ENCODE measurements around the gene SSR1. TPM values are rescaled to one million over a fixed set of nuclear protein-coding genes. Genes with fewer than 3 reads are reported as not detected.
A peak's percentile ranks its signal among the peaks of the same experiment; 100 is the strongest.

The SSR1 gene
- total and polyA plus RNA-seq, 2 of the 13 experiments (the other 11 are each of a cell fraction or from before 2014, with no cell fraction given), result 203 to 243 TPM

DNA sequence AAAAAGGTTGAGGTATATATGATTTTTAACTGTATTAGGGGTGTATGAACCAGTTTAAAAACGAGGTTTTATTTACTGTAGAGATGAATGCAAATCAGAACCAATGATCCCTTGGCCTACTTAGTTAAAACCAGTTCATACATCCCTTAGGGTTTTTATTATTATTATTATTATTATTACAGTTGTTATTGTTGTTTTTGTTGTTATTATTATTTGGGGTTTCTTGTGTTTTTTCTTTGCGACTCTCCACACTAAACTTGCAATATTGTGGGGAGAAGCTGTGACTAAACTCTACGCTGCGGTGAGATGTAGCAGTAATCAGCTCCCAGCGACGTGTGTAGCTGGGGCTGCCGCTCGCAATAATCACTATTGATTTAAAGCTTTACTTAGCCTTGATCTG lies 62.2 kb downstream of the SSR1 start:
- TSS peak; percentile 31 for BruUV-seq (replicated peaks)
- no peak for DNase-seq (ENCODE audit: low spot score)
- no peak for FAIRE-seq
- TF ChIP-seq YEATS4 (CRISPR knock-in tag; IDR thresholded peaks at IDR 0.05; ENCODE audit: borderline replicate concordance) (no peak), NCOA2 (CRISPR knock-in tag; IDR thresholded peaks at IDR 0.05) (no peak), PLRG1 (conservative IDR thresholded peaks at IDR 0.05) (no peak), ZNF792 (CRISPR knock-in tag; IDR thresholded peaks at IDR 0.05) (no peak), HNRNPUL1 (IDR thresholded peaks at IDR 0.05; ENCODE audit: low read depth, low read length) (no peak), FOXA1 (IDR thresholded peaks at IDR 0.05) (no peak), FOXA1 (CRISPR knock-in tag; IDR thresholded peaks at IDR 0.05) (no peak), ZSCAN30 (CRISPR knock-in tag; IDR thresholded peaks at IDR 0.05) (no peak), MEF2D (CRISPR knock-in tag; IDR thresholded peaks at IDR 0.05) (no peak), SRSF9 (IDR thresholded peaks at IDR 0.05; ENCODE audit: borderline replicate concordance, insufficient read depth, low read depth, low read length, poor library complexity, severe bottlenecking) (no peak), ADNP (CRISPR knock-in tag; IDR thresholded peaks at IDR 0.05) (no peak), ZNF781 (CRISPR knock-in tag; IDR thresholded peaks at IDR 0.05; ENCODE audit: borderline replicate concordance, not compliant biosample characterization) (no peak), SOX5 (CRISPR knock-in tag; IDR thresholded peaks at IDR 0.05; ENCODE audit: borderline replicate concordance) (no peak), HOXA7 (CRISPR knock-in tag; IDR thresholded peaks at IDR 0.05) (no peak), ZNF430 (CRISPR knock-in tag; IDR thresholded peaks at IDR 0.05) (no peak), ZNF431 (CRISPR knock-in tag; IDR thresholded peaks at IDR 0.05; ENCODE audit: borderline replicate concordance, low read depth) (no peak), ZKSCAN8 (CRISPR knock-in tag; IDR thresholded peaks at IDR 0.05; ENCODE audit: borderline replicate concordance) (no peak)
- TF ChIP-seq, protein P1, sequence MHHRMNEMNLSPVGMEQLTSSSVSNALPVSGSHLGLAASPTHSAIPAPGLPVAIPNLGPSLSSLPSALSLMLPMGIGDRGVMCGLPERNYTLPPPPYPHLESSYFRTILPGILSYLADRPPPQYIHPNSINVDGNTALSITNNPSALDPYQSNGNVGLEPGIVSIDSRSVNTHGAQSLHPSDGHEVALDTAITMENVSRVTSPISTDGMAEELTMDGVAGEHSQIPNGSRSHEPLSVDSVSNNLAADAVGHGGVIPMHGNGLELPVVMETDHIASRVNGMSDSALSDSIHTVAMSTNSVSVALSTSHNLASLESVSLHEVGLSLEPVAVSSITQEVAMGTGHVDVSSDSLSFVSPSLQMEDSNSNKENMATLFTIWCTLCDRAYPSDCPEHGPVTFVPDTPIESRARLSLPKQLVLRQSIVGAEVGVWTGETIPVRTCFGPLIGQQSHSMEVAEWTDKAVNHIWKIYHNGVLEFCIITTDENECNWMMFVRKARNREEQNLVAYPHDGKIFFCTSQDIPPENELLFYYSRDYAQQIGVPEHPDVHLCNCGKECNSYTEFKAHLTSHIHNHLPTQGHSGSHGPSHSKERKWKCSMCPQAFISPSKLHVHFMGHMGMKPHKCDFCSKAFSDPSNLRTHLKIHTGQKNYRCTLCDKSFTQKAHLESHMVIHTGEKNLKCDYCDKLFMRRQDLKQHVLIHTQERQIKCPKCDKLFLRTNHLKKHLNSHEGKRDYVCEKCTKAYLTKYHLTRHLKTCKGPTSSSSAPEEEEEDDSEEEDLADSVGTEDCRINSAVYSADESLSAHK (CRISPR knock-in tag; IDR thresholded peaks at IDR 0.05; ENCODE audit: borderline replicate concordance), result no peak
- TF ChIP-seq, protein P2, sequence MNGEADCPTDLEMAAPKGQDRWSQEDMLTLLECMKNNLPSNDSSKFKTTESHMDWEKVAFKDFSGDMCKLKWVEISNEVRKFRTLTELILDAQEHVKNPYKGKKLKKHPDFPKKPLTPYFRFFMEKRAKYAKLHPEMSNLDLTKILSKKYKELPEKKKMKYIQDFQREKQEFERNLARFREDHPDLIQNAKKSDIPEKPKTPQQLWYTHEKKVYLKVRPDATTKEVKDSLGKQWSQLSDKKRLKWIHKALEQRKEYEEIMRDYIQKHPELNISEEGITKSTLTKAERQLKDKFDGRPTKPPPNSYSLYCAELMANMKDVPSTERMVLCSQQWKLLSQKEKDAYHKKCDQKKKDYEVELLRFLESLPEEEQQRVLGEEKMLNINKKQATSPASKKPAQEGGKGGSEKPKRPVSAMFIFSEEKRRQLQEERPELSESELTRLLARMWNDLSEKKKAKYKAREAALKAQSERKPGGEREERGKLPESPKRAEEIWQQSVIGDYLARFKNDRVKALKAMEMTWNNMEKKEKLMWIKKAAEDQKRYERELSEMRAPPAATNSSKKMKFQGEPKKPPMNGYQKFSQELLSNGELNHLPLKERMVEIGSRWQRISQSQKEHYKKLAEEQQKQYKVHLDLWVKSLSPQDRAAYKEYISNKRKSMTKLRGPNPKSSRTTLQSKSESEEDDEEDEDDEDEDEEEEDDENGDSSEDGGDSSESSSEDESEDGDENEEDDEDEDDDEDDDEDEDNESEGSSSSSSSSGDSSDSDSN (CRISPR knock-in tag; IDR thresholded peaks at IDR 0.05), result no peak
- TF ChIP-seq, protein P3, sequence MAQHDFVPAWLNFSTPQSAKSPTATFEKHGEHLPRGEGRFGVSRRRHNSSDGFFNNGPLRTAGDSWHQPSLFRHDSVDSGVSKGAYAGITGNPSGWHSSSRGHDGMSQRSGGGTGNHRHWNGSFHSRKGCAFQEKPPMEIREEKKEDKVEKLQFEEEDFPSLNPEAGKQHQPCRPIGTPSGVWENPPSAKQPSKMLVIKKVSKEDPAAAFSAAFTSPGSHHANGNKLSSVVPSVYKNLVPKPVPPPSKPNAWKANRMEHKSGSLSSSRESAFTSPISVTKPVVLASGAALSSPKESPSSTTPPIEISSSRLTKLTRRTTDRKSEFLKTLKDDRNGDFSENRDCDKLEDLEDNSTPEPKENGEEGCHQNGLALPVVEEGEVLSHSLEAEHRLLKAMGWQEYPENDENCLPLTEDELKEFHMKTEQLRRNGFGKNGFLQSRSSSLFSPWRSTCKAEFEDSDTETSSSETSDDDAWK (CRISPR knock-in tag; IDR thresholded peaks at IDR 0.05), result no peak

More for the DNA sequence above, 62.2 kb downstream of the SSR1 start:
- ChIA-PET CTCF (ENCODE audit: low intra/inter-chr PET ratio, low total read pairs) (no interaction called here), POLR2A (no interaction called here)
- Histone ChIP-seq H3K4me2 (ENCODE audit: low read depth, low read length) (no peak overlapping the region), H3K9ac (ENCODE audit: insufficient read depth, low read depth, low read length) (no peak overlapping the region), H3K9me3 (ENCODE audit: low read length) (peaks cover 5% of the 10 kb centered on the region), H3K27me3 (ENCODE audit: control insufficient read depth in 1 of 2, insufficient read depth in 2 of 2, low read length in 2 of 2) (no peaks in the 10 kb centered on the region), H3K27ac (ENCODE audit: extremely low read length, insufficient read depth, low read length) (no peak overlapping the region), H2AFZ (ENCODE audit: low read length) (no peak overlapping the region), H3K4me3 (replicated peaks in 1 of 3; ENCODE audit: insufficient read depth in 1 of 3, low read depth in 2 of 3, low read length in 3 of 3) (no peak overlapping the region), H4K20me1 (ENCODE audit: insufficient read depth, low read length) (no peaks in the 10 kb centered on the region), H3K79me2 (ENCODE audit: insufficient read depth, low read length) (no peaks in the 10 kb centered on the region), H3K4me1 (ENCODE audit: insufficient read depth, low read length) (peaks cover 10% of the 10 kb centered on the region), H3K36me3 (replicated peaks in 1 of 2; ENCODE audit: control insufficient read depth in 1 of 2, insufficient read depth in 2 of 2, low read length in 2 of 2) (peaks cover 40 to 56% of the 10 kb centered on the region in 2 experiments)
- no peak for ATAC-seq
- WGBS (ENCODE audit: low lambda C conversion rate), result 94% methylated on average over 8 of the region's 8 CpGs
- intact Hi-C loops (cut with micrococcal nuclease; ENCODE audit: unreplicated experiment), result no loop called here
- in situ Hi-C loops (cut with HindIII; ENCODE audit: extremely low pct_ligation_motif_present, low pct_unique_long_range_greater_than_20kb), result no loop called here
